Testis (tissue), 3 donors: ENCODE data around the gene FUCA1. TPM values are rescaled to one million over a fixed set of nuclear protein-coding genes. Genes with fewer than 3 reads are reported as not detected.

Experiments used
- DNase-seq: peaks from one replicate; pipeline ENCODE4 v3.0.0-alpha.2; 2019
- H3K27ac ChIP-seq, 2 donors: fragments of 200-600 bp; sonication (generic); one replicate each; pipeline ENCODE4 v1.5.1; 2019
- H3K27me3 ChIP-seq: fragments of 200-600 bp; sonication (generic); one replicate; pipeline ENCODE4 v1.5.1; 2019
- H3K36me3 ChIP-seq: fragments of 200-600 bp; sonication (generic); one replicate; pipeline ENCODE4 v1.5.1; 2017; ENCODE audit warnings: low read depth; ENCODE audit errors: missing control alignments
- H3K4me1 ChIP-seq: fragments of 200-600 bp; sonication (generic); one replicate; pipeline ENCODE4 v1.5.1; 2019
- H3K4me3 ChIP-seq, 2 donors: fragments of 200-600 bp; sonication (generic); one replicate each; pipeline ENCODE4 v1.5.1; 2017 to 2019
- H3K9me3 ChIP-seq: fragments of 200-600 bp; sonication (generic); one replicate; pipeline ENCODE4 v1.5.1; 2017
- CTCF ChIP-seq, 3 experiments: fragments of 450-650 bp in 2 of 3; fragments of 200-600 bp in 1 of 3; sonication (generic) in 1 of 3; IDR thresholded peaks; one replicate each; pipeline ENCODE4 v1.5.1; 2016 to 2019; ENCODE audit warnings: antibody characterized with exemption in 3 of 3, mild to moderate bottlenecking in 2 of 3, moderate library complexity in 1 of 3
- POLR2A ChIP-seq: fragments of 450-650 bp; IDR thresholded peaks from one replicate; pipeline ENCODE4 v1.6.1; 2017; ENCODE audit warnings: antibody characterized with exemption, mild to moderate bottlenecking, moderate library complexity
- WGBS, 2 donors: methylation state at CpG; one replicate each; pipeline ENCODE4 v1.1.5; 2018; 5-methylcytosine and 5-hydroxymethylcytosine counted together
- intact Hi-C: fragments of 100-400 bp; cut with DNase I; formaldehyde crosslinking; loops from one replicate; pipeline ENCODE4 v1.15.1; 2023; ENCODE audit warnings: low total_unique reads
- polyA plus RNA-seq: library from polyadenylated mRNA; stranded (reverse); fragments of 350-450 nt; fragmentation: Illumina TruSeq; extraction: RNeasy Lipid Tissue Mini Kit (QIAGEN cat#74804); gene quantifications from one replicate; pipeline ENCODE4 v1.2.3, GENCODE V29; 2014; ENCODE audit warnings: low read depth, low replicate concordance; ENCODE audit not compliant: insufficient read depth
- total RNA-seq, 2 donors: library from RNA; depleted of rRNA; stranded (reverse); fragments of >200 nt; gene quantifications; one replicate each; pipeline ENCODE4 v1.2.3, GENCODE V29; 2016

The FUCA1 gene
- total and polyA plus RNA-seq, 3 donors from 2014 or later = 34.0 to 68.8 (median 41.2) TPM

- WGBS, 2 donors = 85 to 87% methylated on average over 7 of the region's 7 CpGs
- no peak within 1 kb of the TSS for H3K27ac ChIP-seq
- H3K9me3 ChIP-seq = no peaks in the 10 kb centered on the region
- H3K4me1 ChIP-seq = no peaks in the 10 kb centered on the region
- TF ChIP-seq POLR2A (no peak), CTCF (IDR thresholded peaks at IDR 0.05) (no peak)
- no peaks in the 10 kb centered on the region for H3K36me3 ChIP-seq
- DNase-seq = no peak
- H3K4me3 ChIP-seq = no peak within 1 kb of the TSS
- no peaks in the 10 kb centered on the region for H3K27me3 ChIP-seq
- intact Hi-C loops = no loop called here
These were observed 45.3 kb upstream of the FUCA1 start, which contains the start of gene CNR2 for GRCh38 chr1:23913212-23913880. TSS of gene CNR2 (minus strand) at chr1:23913362. CDS start at chr1:23875617, 37,745 bp downstream.

GRCh38 chr1:23911921-23912320, 43.8 kb upstream of the FUCA1 start:
- TF ChIP-seq POLR2A (no peak), CTCF (IDR thresholded peaks at IDR 0.05) (no peak)
- no peaks in the 10 kb centered on the region for H3K9me3 ChIP-seq
- no peak overlapping the region for H3K4me3 ChIP-seq
- no peaks in the 10 kb centered on the region for H3K27me3 ChIP-seq
- DNase-seq = no peak
- no peaks in the 10 kb centered on the region for H3K4me1 ChIP-seq
- H3K36me3 ChIP-seq = no peaks in the 10 kb centered on the region
- intact Hi-C loops = no loop called here
- 88 to 90% methylated on average over 8 of the region's 8 CpGs for WGBS, 2 donors
- no peak overlapping the region for H3K27ac ChIP-seq

- 81 to 87% methylated on average over 11 of the region's 11 CpGs for WGBS, 2 donors
- no peak for TF ChIP-seq CTCF (IDR thresholded peaks at IDR 0.05)
- TF ChIP-seq POLR2A = no peak
- Histone ChIP-seq H3K27ac (no peak overlapping the region), H3K9me3 (no peaks in the 10 kb centered on the region), H3K36me3 (no peaks in the 10 kb centered on the region), H3K4me1 (no peaks in the 10 kb centered on the region), H3K27me3 (no peaks in the 10 kb centered on the region), H3K4me3 (no peak overlapping the region)
- intact Hi-C loops = no loop called here
- no peak for DNase-seq
These were observed 42.6 kb upstream of the FUCA1 start for GRCh38 chr1:23910553-23911246.

DNA sequence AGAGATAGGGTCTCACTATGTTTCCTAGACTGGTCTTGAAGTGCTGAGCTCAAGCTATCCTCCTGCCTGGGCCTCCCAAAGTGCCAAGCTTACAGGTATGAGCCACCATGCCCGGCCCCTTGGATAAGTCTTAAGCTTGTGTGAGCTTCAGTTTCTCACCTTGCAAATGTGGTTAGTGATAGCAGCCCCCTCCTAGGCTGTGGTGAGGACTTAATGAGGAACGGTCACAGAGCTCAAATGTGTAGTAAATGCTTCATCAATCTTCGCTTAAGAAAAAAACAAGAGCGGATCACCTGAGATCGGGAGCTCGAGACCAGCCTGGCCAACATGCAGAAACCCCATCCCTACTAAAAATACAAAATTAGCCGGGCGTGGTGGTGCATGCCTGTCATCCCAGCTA, 42.1 kb upstream of the FUCA1 start:
- intact Hi-C loops = no loop called here
- H3K9me3 ChIP-seq = no peaks in the 10 kb centered on the region
- WGBS, 2 donors = 94% methylated on average over 8 of the region's 8 CpGs

More for the DNA sequence above, 42.1 kb upstream of the FUCA1 start:
- TF ChIP-seq POLR2A = no peak
- no peak for TF ChIP-seq CTCF (IDR thresholded peaks at IDR 0.05)
- DNase-seq = no peak
- Histone ChIP-seq H3K4me3 (no peak overlapping the region), H3K4me1 (no peaks in the 10 kb centered on the region), H3K27me3 (no peaks in the 10 kb centered on the region), H3K36me3 (no peaks in the 10 kb centered on the region), H3K27ac (no peak overlapping the region)
